GF-D8 (cell line): ENCODE results near the gene ZNF454.

Source experiments
- DNase-seq: peaks from one replicate; lab custom pipeline; 2025; lab: John Stamatoyannopoulos, UW

The ZNF454 gene

DNA sequence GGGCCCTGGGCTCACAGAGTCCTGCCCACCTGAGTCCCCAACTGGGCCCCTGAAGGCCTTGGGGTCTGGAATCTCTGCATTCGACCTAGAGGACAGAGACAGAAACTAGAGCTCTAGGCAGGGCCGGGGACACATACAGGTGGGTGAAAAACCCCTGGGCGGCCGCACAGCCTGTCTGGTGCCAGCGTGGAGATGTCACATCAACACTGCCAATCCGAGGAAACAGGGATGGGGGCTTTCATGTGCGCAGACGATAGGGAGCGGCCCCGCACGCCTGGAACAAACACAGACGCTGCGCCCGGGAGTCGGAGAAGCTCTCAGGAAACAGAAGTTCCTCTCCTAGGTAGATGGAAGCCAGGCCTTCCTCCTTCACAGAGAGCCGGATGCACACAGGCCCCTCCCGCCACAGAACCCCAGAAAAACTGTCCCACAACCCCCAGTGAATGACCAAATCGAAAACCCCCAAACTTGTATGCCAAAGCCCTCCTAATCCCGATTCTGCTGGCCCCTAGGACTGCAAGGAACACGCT is 52.3 kb downstream of the ZNF454 start:
- DNase-seq: no peak

GRCh38 chr5:178993955-178994579 is 53.1 kb downstream of the ZNF454 start:
- no peak for DNase-seq

GRCh38 chr5:178994580-178995340 is 53.8 kb downstream of the ZNF454 start, which contains the start of gene GRM6:
Gene GRM6, minus strand, starts transcription at chr5:178995320. Its CDS starts 376 bp downstream, at chr5:178994944.
- no peak for DNase-seq

DNA sequence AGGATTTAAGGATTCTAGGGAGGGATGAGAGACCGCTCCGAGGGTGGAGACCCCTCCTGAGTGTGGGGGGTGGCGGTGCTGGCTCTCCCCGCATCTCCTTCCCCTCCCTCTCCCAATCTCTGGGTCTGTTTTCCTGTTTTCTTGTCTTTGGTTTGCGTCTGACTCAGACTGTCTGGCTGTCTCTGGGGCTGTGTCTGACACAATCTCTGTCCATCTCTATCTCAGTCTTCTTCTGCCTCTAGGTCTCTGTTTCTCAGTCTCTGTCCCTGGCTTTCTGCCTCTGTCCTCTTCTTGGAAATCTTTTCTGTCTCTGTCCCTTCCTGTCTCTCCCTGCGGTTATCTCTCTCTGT is 54.3 kb downstream of the ZNF454 start:
- no peak for DNase-seq

GRCh38 chr5:178996156-178996555 is 55.2 kb downstream of the ZNF454 start:
- DNase-seq: no peak

DNA sequence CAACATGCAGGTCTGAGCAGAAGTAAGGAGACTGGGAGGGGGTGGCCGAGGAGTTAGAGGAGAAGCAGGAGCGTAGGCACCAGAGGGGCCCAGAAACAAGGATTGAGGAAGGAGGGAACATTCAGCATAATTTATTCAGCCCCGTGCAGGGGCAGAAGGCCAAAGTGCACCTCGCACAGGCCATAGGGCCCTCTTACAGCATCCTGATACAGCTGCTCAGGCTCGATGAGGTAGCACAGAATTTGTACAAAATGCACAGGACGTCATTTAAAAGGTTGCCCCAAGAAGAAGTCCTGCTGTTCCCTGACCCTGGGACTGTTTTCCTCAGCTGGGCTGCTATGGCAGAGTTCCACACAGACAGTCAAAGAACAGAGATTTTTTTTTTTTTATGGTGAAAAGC is 56.2 kb downstream of the ZNF454 start:
- no peak for DNase-seq

DNA sequence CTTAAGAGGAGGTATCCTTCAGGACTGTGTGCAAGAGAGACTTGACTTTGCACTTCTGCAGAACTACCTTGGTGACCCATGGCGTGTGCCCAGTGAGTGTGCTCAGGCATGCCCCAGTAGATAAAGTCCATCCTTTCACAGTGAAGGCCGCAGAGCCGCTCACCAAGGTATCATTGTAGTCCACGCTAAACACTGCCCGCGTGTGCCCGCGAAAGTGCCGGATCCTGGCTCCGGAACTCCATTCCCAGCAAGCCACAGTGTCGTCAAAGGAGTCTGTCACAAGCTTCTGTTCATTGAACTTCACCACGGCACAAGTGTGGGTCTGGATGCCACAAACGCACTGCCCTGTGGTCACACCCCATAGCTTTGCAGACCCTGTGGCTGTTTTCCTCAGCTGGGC is 57.4 kb downstream of the ZNF454 start:
- DNase-seq: no peak

DNA sequence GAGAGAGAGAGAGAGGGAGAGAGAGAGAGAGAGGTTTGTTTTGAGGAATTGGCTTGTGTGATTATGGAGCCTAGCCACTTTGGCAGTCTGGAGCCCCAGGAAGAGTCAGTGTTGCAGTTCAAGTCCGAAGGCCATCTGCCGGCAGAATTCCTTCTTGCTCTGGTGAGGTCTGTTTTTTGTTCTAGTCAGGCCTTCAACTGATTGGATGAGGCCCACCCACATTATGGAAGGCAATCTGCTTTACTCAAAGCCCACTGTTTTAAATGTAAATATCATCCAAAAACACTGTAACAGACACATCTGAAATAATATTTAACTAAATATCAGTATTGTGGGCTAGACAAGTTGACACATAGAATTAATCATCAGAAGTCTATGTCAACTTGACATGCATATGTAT is 65.6 kb downstream of the ZNF454 start:
- no peak for DNase-seq

DNA sequence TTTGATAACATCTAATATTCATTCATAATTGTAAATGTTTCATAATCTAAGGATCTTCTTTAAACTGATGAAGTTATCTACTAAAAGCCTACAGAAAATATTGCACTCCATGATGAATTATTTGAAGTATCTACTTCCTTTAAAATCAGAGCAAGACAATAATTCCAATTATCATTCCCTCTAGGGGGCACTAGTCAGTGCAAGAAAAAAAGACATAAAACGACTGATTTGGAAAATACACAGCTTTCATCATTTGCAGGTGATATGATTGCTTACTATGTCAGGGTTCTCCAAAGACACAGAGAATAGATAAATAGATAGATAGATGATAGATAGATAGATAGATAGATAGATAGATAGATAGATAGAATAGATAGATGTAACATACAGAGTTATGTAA is 67.7 kb downstream of the ZNF454 start:
- DNase-seq: no peak
